ENCODE results near the gene MEI1.

Gene MEI1

DNA sequence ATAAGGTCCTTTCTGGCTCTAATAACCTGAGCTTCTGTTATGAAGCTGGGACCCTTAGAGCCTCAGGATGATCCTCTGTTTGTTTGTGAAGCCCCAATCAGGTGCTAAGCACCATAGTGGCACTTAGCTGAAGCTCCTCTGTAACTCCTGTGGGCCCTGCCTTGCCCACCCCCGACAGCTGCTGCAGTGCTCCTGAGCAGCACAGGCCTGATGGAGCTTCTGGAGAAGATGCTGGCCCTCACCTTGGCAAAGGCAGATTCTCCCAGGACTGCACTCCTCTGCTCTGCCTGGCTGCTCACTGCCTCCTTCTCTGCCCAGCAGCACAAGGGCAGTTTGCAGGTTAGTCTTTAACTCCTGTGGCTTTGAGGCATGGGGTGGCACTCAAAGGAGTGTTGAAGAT, 82.2 kb downstream of the MEI1 start:
- Histone ChIP-seq H3K27ac (peak overlapping the region in 1 of 2 donors; percentile 28), H3K4me3 (no peak overlapping the region)
- no peak for DNase-seq (ENCODE audit: low spot score)
- TF ChIP-seq, protein P1, sequence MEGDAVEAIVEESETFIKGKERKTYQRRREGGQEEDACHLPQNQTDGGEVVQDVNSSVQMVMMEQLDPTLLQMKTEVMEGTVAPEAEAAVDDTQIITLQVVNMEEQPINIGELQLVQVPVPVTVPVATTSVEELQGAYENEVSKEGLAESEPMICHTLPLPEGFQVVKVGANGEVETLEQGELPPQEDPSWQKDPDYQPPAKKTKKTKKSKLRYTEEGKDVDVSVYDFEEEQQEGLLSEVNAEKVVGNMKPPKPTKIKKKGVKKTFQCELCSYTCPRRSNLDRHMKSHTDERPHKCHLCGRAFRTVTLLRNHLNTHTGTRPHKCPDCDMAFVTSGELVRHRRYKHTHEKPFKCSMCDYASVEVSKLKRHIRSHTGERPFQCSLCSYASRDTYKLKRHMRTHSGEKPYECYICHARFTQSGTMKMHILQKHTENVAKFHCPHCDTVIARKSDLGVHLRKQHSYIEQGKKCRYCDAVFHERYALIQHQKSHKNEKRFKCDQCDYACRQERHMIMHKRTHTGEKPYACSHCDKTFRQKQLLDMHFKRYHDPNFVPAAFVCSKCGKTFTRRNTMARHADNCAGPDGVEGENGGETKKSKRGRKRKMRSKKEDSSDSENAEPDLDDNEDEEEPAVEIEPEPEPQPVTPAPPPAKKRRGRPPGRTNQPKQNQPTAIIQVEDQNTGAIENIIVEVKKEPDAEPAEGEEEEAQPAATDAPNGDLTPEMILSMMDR (IDR thresholded peaks at IDR 0.05): no peak

DNA sequence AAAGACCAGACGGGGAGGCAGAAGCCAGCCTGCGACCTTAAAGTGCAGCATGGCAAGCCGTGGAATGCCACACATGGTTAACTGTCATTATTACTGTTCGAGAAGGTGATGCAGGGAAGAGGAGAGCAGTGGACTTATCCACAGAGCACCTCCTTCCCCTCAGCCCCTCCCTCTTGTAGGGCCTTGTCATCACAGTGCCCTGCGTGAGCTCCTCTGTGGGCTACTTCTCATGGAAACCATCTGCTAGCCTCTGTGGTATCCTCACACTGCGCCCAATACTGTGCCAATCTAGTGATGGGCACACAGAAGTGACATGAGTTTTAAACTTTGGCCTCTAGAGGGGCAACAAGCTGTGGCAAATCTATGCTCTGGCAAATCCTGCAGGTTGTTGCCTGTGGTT, 83.0 kb downstream of the MEI1 start:
- TF ChIP-seq, protein P1 (IDR thresholded peaks at IDR 0.05): no peak
- no peak for DNase-seq (ENCODE audit: low spot score)
- Histone ChIP-seq H3K27ac (no peak overlapping the region), H3K4me3 (no peak overlapping the region)

DNA sequence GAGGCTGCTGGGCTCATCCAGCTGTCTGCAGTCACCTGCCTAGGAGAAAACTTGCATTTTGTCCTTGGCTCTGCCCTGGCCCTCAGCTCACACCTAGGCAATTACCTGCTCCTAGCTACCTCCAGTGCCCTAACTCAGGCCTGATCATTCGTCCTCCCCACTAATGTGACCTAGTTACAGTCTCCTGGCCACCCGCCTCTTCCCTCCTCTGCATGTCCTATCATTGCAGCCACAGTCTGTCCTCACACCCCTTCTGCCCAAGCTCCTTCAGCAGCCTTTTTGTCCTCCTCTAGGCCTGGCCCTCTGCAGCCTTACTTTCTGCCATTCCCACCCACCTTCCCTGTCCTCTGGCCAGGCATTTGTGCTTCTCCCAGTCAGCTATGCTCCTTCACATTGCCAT, 83.4 kb downstream of the MEI1 start:
- H3K4me3 ChIP-seq: no peak overlapping the region
- H3K27ac ChIP-seq: no peak overlapping the region
- TF ChIP-seq, protein P1 (IDR thresholded peaks at IDR 0.05): no peak
- DNase-seq (ENCODE audit: low spot score): no peak

DNA sequence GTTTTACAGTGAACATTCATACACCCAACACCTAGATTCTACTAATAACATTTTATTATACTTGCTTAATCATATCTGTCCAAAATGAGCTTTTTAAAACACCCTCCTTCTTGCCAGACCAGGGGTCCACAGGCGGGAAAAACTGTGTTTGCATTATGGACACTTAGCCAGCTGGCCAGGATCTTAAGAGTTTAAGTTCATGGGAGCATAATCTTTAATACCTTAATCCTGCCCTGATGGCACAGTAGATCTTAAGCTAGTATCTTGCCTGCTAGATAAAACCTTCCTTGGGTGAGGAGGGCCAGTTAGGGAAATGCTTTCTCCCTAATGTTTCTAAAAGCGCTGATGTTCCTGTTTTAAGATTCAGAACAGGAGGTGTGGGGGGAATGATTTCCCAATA, 88.0 kb downstream of the MEI1 start:
- TF ChIP-seq, protein P1 (IDR thresholded peaks at IDR 0.05): no peak
- H3K27ac ChIP-seq: no peak overlapping the region
- no peak for DNase-seq (ENCODE audit: low spot score)

DNA sequence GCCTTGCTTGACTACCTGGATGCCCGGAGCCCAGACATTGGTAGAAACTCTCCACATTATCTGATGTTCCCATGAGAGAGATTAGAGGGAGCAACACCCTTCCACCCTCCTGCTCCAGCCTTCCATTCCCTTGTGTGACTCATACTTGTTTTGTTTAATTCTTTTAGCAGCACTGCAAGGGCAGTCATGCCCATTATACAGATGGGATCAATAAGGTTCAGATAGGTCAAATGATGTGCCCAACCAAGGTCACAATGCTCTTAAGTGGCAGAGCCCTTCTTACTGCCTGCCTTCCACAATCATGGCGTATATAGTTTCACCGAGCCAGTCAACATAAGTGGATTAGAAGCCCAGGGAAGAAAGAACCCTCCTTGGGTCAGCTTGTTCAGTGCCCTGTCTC, 94.6 kb downstream of the MEI1 start:
- Histone ChIP-seq H3K4me3 (no peak overlapping the region), H3K27ac (no peak overlapping the region)
- no peak for DNase-seq (ENCODE audit: low spot score)
- TF ChIP-seq, protein P1 (IDR thresholded peaks at IDR 0.05): no peak

More for the DNA sequence above, 88.0 kb downstream of the MEI1 start:
- H3K4me3 ChIP-seq: no peak overlapping the region

DNA sequence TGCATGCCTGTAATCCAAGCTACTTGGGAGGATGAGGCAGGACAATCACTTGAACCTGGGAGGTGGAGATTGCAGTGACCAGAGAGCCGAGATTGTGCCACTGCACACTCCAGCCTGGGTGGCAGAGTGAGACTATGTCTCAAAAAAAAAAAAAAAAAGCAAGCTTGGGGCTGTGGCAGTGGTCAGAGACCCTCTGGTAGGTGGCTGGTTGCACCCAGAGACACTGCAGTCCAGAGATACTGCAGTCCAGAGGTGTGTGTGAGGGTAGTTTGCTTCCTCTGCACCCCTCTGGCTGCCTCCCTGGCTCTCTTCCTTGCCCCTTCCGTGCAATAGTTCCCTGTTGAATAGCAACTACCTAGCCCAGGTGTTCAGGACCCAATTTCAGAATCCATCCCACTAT, 99.4 kb downstream of the MEI1 start:
- H3K4me3 ChIP-seq: no peak overlapping the region
- no peak for DNase-seq (ENCODE audit: low spot score)
- TF ChIP-seq, protein P1 (IDR thresholded peaks at IDR 0.05): no peak
- no peak overlapping the region for H3K27ac ChIP-seq

DNA sequence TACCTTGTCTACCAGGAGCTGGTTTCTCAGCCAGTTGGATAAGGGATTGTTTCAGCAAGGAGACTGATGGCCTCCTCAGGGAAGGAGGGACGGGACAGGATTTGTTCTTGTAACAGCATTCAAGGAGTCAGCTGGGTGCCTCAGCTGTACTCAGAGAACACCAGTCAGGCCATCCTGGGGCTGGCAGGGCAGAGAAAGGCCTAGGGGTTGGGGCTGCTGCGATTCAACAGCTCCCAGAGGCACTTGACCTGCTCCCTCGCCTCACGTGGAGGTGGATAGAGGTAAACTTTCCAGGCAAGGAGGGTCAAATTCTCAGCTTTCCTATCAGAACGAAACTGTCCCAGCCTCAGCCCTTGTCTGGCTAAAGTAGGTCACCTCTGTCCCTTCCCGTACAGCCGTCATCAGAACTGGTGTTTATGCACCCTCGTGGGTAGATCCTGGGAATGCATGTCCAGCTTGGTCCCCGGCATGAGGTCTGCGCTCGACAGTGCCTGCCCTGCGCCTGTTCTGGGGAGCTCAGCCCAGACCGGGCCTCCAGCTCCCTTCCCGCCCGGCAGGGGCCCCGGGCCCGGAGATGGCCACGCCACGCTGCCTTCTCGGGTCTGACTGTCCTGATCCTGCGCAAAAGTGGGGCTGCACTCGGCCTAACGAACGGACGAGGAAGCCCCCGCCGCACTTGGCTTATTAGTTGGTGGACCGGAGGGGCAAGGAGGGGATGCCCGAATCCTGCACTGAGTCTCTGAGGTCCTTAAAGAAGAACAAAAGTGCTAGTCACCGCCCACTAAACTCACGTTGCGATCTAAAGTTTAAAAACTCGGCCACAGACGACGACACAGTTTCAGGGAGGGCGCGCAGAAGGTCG, 100.4 kb downstream of the MEI1 start:
- Histone ChIP-seq H3K27ac (peak overlapping the region; percentile 67 to 84), H3K4me3 (peak overlapping the region; percentile 75)
- TF ChIP-seq, protein P1 (IDR thresholded peaks at IDR 0.05): no peak
- no peak for DNase-seq (ENCODE audit: low spot score)
